Bronchus fibroblast of lung (primary cell): ENCODE measurements around the gene TMEM130. TPM values are rescaled to one million over a fixed set of nuclear protein-coding genes. Genes with fewer than 3 reads are reported as not detected.

Experiments used
- total RNA-seq: library from RNA; depleted of rRNA; stranded (reverse); fragments of >200 nt; gene quantifications from 2 replicates; pipeline ENCODE4 v1.2.3, GENCODE V29; 2015

The TMEM130 gene
- total RNA-seq: 0.15 and 0.17 TPM in 2 replicates

GRCh38 chr7:98869597-98870120, at the start of gene TMEM130:
Gene TMEM130 (minus strand): TSS chr7:98870014. CDS start chr7:98869861, 153 bp downstream.

DNA sequence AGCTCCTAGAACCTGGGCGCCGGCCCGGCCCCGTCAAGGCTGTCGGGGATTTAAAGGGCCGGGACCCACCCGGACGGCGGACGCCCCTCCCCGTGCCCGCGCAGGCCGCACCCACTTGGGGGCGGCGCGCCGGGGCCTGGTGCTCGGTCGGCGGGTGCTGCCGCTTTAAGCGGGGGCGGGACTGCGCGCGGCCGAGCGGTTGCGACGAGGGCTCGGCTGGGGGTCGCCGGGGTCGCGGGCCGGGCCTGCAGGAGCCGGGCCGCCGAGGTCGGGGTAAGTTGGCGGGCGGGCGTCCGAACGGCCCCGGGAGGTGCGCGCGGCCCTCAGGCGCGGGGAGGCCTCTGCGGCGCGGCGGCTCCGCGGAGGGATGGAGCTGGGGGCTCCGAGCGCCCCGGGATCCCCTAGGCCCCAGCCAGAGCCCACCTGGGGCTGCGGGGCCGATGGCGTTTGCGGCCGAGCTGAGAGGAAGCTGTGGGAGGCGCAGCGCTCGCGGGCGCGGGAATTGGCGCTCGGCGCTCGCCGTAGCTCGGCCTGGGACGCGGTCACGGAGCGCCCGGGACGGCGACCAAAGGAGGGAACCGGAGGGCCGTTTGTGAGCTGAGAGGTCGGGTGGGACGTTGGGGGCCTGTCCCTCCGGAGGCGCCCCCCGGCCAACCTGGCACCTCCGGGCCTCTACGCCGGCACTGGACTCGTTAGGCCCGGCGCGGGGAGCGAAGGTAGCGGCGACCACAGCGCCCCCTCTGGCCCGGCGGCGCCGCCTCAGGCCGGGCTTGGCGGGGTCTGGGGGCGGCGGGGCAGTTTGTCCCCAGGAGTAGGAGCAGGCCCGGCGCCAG, 8.8 kb upstream of the TMEM130 start, which contains the start of gene TRRAP:
Gene TRRAP, plus strand, starts transcription at position 168 of the 833 bp plus-strand sequence. CDS start 2,619 bp downstream, outside the sequence.

Other genes with a start within 250 kb of the TMEM130 start
- gene TRRAP, start 8.5 kb upstream of the TMEM130 start, total RNA-seq: 13.1 and 14.1 TPM in 2 replicates